Cardiac fibroblast (primary cell): Measurements from ENCODE around the gene UBE2E3.

ENCODE experiments used
- DNase-seq, 2 donors: peaks; one replicate each; pipeline versions ENCODE4 v3.0.0 to v3.0.0-alpha.2; 2010; ENCODE audit warnings: low read depth in 2 of 2
- H3K4me3 ChIP-seq, 2 donors: replicated peaks in 1 of 2; 1 replicate in 1 of 2; 2 replicates in 1 of 2; pipeline ENCODE4 v1.5.1; 2011; ENCODE audit warnings: low read depth in 2 of 2, low read length in 2 of 2, mild to moderate bottlenecking in 2 of 2, moderate library complexity in 1 of 2
- TF ChIP-seq, protein P1 (sequence below): IDR thresholded peaks from one replicate; pipeline ENCODE4 v1.5.1; 2011; ENCODE audit warnings: low read depth, mild to moderate bottlenecking, low read length, inconsistent platforms

The UBE2E3 gene

DNA sequence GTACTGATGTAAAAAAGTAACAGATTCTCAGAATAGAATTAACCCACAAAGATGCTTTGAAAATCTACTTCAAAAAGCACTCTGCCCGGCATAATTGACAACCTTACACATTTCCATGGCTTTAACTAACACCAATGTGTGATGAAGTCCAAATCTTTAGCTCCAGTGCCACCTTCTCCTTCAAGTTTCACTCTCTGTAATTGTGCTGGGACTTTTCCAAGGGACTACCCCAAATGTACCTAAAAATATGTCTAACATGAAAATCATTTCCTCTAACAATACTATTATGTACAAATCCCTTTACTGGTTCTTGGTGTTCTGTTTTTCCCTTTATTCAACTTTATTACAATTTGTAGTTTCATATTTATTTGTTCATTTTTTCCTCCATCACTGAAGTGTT is 20.6 kb upstream of the UBE2E3 start:
- TF ChIP-seq, protein P1, sequence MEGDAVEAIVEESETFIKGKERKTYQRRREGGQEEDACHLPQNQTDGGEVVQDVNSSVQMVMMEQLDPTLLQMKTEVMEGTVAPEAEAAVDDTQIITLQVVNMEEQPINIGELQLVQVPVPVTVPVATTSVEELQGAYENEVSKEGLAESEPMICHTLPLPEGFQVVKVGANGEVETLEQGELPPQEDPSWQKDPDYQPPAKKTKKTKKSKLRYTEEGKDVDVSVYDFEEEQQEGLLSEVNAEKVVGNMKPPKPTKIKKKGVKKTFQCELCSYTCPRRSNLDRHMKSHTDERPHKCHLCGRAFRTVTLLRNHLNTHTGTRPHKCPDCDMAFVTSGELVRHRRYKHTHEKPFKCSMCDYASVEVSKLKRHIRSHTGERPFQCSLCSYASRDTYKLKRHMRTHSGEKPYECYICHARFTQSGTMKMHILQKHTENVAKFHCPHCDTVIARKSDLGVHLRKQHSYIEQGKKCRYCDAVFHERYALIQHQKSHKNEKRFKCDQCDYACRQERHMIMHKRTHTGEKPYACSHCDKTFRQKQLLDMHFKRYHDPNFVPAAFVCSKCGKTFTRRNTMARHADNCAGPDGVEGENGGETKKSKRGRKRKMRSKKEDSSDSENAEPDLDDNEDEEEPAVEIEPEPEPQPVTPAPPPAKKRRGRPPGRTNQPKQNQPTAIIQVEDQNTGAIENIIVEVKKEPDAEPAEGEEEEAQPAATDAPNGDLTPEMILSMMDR: no peak
- no peak for DNase-seq
- no peak overlapping the region for H3K4me3 ChIP-seq

DNA sequence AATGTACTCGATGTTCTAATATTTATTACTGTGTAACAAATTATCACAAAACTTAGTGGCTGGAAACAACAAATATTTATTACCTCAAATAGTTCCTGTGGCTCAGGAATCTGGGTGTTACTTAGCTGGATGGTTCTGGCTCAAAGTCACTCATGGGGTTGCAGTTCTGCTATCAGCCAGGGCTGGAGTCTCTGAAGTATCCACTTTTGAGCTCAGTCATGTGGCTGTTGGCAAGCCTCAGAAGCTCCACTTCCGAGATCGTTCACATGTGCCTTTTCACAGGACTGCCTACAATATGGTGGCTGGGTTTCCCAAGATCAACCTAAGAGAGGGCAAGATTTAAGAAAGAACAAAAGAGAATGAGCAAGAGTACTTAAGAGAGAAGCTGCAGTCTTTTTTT is 19.4 kb upstream of the UBE2E3 start:
- DNase-seq: no peak
- H3K4me3 ChIP-seq: no peak overlapping the region
- TF ChIP-seq, protein P1: no peak

DNA sequence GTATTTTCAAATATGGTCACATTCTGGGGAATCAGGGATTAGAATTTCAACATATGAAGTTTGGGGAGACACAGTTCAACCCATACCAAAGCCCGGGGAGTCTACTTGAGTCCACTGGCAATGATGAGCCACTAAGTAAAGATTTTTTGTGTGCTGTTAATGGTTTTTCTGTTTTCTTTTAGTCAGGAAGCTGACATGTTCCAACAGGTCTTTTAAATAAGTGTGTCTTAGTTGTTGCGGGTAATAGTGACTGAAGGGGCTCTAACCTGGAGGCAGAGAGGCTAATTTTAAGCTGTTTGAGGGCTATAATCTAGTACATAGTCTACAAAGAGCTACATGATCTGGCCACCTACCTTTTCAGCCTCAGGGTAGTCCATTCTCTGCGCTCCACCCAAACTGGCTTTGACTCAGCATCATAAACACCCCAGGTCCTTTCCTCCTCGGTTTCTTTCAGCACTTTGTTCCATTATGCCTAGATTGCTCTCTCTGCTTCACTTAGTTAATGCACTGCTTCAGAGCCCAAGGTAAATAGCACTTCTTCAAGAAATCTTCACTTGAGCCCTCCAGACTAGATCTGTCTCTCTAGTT is 17.6 kb upstream of the UBE2E3 start:
- DNase-seq: no peak
- H3K4me3 ChIP-seq: no peak overlapping the region
- TF ChIP-seq, protein P1: no peak

DNA sequence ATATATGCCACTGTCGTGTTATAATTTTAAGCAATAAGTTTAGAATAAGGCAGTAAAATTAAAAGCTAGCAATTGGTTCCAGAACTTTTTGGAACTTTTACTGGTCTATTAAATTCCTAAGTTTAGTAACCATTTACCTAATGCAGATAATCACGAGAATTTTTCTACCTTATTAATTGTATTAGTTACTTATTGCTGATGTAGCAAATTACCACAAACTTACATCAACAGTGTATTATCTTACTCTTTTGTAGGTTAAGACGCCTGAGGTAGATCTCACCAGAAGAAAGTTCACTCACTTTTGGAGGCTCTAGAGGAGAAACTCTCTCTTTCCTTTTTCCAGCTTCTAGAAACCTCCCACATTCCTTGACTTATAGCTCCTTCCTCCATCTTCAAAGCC is 14.0 kb upstream of the UBE2E3 start:
- no peak overlapping the region for H3K4me3 ChIP-seq
- TF ChIP-seq, protein P1: no peak
- no peak for DNase-seq

DNA sequence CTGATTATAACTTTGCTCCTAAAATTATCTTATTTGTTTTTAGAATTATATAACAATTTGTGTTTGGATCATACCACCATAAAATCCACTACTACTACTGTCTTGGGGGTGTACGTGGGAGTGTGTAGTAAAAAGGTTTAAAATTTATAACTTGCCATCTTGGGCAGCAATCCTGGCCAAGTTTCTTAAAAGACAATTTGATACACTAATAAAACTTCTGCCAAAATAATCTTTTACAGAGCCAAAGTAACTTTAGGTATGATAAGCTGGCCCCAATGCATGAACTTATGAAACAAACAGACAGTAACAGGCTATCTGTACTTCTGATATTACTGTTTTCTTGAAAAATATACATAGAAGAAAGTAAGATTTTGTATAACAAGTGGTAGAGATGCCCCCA is 11.3 kb upstream of the UBE2E3 start:
- no peak overlapping the region for H3K4me3 ChIP-seq
- TF ChIP-seq, protein P1: no peak
- no peak for DNase-seq

DNA sequence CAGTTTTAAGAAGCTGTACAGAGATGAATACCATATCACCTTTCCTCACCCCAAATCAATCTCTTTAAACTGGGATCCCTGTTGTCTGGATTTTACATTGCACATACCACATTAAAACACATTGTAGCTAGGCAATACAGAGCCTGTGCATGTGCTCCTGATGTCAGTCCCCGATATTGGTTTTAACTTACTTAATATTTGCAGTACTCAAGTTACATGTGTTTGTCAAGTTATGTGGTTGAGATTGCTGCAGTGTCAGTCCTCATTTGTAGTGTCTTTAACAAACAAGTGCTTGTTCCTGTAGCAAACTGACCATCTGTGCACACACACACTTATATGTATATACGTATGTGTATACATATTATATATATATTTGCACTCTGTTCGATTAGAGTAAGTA is 10.4 kb upstream of the UBE2E3 start:
- no peak for DNase-seq
- TF ChIP-seq, protein P1: no peak
- H3K4me3 ChIP-seq: no peak overlapping the region

DNA sequence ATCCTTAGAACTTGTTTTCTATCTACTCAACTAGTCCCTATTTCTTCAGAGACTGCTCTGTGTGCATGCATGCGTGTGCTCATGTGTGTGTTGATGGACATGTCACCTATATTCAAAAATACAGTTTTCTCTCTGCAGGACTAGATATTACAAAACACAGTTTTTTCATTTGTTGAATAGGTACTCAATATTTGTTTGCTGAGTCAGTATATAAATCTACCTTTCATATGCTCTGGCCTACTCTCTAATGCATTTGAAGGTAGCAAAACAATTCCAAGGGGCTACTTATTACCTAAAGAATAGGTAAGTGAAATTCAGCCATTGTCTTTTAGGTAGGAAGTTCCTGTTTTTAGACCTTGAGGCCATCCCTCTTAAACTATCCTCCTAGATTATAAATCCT is 8.6 kb upstream of the UBE2E3 start:
- no peak for DNase-seq
- TF ChIP-seq, protein P1: no peak
- no peak overlapping the region for H3K4me3 ChIP-seq
